Skeletal muscle tissue (tissue), 4 donors: ENCODE results near the gene GAPT. TPM values are rescaled to one million over a fixed set of nuclear protein-coding genes. Genes with fewer than 3 reads are reported as not detected.

Experiments used
- H3K27ac ChIP-seq: one replicate; pipeline ENCODE4 v1.7.0; 2013; ENCODE audit warnings: mild to moderate bottlenecking, low read depth, low read length, inconsistent platforms
- H3K27me3 ChIP-seq, 3 donors: one replicate each; pipeline ENCODE4 v1.7.0; 2013; ENCODE audit warnings: low read length in 3 of 3; ENCODE audit not compliant: control insufficient read depth in 3 of 3, insufficient read depth in 3 of 3
- H3K36me3 ChIP-seq, 3 donors: one replicate each; pipeline ENCODE4 v1.7.0; 2013; ENCODE audit warnings: low read length in 3 of 3; ENCODE audit not compliant: control insufficient read depth in 3 of 3, insufficient read depth in 3 of 3
- H3K4me1 ChIP-seq, 3 donors: one replicate each; pipeline ENCODE4 v1.7.0; 2013; ENCODE audit warnings: low read length in 3 of 3, mild to moderate bottlenecking in 3 of 3; ENCODE audit not compliant: control insufficient read depth in 3 of 3, insufficient read depth in 3 of 3
- H3K4me3 ChIP-seq, 3 donors: one replicate each; pipeline ENCODE4 v1.7.0; 2013; ENCODE audit warnings: low read length in 3 of 3
- H3K9ac ChIP-seq, 3 donors: one replicate each; pipeline ENCODE4 v1.7.0; 2013; ENCODE audit warnings: low read length in 3 of 3, mild to moderate bottlenecking in 3 of 3, moderate library complexity in 2 of 3, low read depth in 1 of 3
- H3K9me3 ChIP-seq, 3 donors: one replicate each; pipeline ENCODE4 v1.7.0; 2013; ENCODE audit warnings: low read length in 3 of 3; ENCODE audit not compliant: control insufficient read depth in 3 of 3
- total RNA-seq: library from RNA; depleted of rRNA; stranded (reverse); fragments of >200 nt; gene quantifications from one replicate; pipeline ENCODE4 v1.2.3, GENCODE V29; 2014
- donor health status: Osteomylitis.

Gene GAPT
- total RNA-seq, 1 donor from 2014 or later, result not detected

DNA sequence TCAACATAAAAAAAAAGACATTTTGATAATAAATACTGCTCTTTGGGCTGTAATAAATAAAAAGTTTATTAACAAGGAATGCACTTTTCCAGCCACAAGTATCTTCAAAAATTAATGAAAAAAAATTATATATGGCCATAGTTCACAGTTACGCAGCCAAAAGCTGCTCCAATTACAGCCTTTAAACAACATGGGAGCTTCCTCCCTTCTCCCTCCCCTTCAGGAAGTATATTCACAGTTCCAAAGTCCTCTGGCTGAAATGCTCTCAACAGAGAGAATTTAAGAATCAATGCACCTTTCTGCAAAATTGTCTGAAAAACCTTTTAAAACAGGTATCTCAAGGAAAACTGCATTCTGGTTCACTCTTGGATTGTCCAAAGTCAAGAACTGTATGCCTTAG lies 37.2 kb upstream of the GAPT start:
- Histone ChIP-seq H3K9me3 (no peaks in the 10 kb centered on the region), H3K4me1 (peaks cover 0 to 10% (median 2%) of the 10 kb centered on the region in 3 donors), H3K36me3 (peaks cover 10 to 38% (median 32%) of the 10 kb centered on the region in 3 donors), H3K4me3 (no peak overlapping the region), H3K27ac (no peak overlapping the region), H3K9ac (no peak overlapping the region), H3K27me3 (no peaks in the 10 kb centered on the region)

DNA sequence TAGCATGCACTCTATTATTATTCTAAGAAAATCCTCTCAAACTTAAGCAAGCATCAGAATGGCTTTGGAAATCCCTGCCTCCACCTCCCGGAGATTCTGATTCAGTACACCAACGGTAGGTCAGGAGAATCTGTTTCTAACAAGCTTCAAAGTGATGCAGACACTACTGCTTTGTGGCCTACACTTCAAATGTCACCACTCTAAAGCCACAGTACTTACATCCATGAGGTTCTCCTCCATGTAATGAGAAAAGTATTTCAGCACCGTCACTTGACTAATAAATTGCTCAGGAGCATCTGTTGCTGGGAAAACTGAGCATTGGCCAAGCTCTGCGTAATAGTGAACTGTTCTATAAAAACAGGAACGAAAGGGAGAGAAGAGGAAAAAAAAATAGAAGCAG lies 36.2 kb upstream of the GAPT start:
- Histone ChIP-seq H3K27ac (no peak overlapping the region), H3K4me3 (peak overlapping the region in 1 of 3 donors; percentile 40), H3K9me3 (no peaks in the 10 kb centered on the region), H3K4me1 (peaks cover 0 to 10% (median 2%) of the 10 kb centered on the region in 3 donors), H3K27me3 (no peaks in the 10 kb centered on the region), H3K36me3 (peaks cover 10 to 38% (median 32%) of the 10 kb centered on the region in 3 donors), H3K9ac (peak overlapping the region in 1 of 3 donors; percentile 7)

DNA sequence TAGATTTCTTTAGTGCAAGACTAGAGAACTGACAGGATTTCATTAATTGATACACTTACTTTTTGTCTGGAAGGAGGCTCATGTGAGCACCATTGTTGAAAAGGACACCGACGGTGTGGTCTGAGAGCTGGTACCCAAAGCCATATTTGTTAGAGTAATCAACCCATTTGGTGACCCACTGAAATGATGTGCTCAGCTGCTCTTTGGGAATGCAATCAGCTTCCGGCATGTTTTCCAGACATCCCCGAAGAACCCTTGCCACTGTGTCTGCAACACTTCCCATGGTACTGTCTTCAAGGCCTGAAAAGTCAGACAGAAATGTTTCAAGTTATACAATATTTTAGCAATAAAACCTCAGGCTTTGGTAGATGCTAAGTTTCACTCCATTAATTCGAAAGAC lies 35.8 kb upstream of the GAPT start:
- Histone ChIP-seq H3K27me3 (no peaks in the 10 kb centered on the region), H3K27ac (no peak overlapping the region), H3K9ac (peak overlapping the region in 1 of 3 donors; percentile 7), H3K4me3 (peak overlapping the region in 2 of 3 donors; percentile 32 to 88), H3K36me3 (peaks cover 10 to 38% (median 32%) of the 10 kb centered on the region in 3 donors), H3K9me3 (no peaks in the 10 kb centered on the region), H3K4me1 (peaks cover 0 to 10% (median 2%) of the 10 kb centered on the region in 3 donors)

DNA sequence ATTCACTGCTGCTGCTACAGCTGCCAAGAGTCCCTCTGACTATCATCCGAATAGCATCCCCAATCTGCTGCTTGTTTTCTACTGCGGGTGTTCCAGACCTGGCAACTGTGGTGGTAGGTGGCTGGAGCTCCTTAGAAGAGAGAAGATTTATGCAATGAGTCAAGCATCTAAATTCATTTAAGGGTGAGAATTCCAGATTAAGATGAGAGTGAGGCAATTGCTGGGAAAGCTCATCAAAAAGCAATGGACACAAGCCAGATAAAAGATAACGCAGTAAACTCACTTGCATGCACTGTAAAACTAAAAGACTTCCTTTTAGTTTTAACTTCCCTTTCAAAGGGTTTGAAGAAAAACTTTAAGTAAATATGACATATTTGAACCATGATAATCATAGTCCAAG lies 35.2 kb upstream of the GAPT start:
- Histone ChIP-seq H3K27me3 (no peaks in the 10 kb centered on the region), H3K9ac (peak overlapping the region in 2 of 3 donors; percentile 15 to 47), H3K36me3 (peaks cover 10 to 38% (median 32%) of the 10 kb centered on the region in 3 donors), H3K4me3 (peak overlapping the region; percentile 32 to 88 (median 42)), H3K9me3 (no peaks in the 10 kb centered on the region), H3K4me1 (peaks cover 0 to 10% (median 2%) of the 10 kb centered on the region in 3 donors), H3K27ac (no peak overlapping the region)

DNA sequence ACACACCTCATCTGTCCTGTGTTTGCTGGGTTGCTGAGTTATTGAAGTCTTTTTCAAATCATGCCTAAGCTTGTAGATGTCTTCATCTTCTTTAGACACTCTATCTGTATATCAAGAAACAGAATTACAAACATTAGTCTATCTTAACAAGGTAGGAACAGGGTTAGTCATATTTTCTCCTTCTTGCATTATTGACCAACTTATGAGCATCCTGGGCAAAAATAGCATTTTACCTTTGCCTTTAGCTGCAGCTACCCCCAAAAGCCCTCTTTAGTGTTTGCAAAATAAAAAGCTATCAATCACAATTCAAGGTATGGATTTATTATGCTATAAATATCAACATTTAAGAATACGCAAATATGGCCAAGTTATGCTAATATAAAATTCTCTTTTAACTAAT lies 34.7 kb upstream of the GAPT start:
- peak overlapping the region; percentile 15 to 47 (median 44) for H3K9ac ChIP-seq
- no peaks in the 10 kb centered on the region for H3K9me3 ChIP-seq
- H3K27me3 ChIP-seq, result no peaks in the 10 kb centered on the region
- peaks cover 0 to 10% (median 2%) of the 10 kb centered on the region in 3 donors for H3K4me1 ChIP-seq
- H3K4me3 ChIP-seq, result peak overlapping the region in 1 of 3 donors; percentile 88
- no peak overlapping the region for H3K27ac ChIP-seq
- peaks cover 10 to 38% (median 32%) of the 10 kb centered on the region in 3 donors for H3K36me3 ChIP-seq

DNA sequence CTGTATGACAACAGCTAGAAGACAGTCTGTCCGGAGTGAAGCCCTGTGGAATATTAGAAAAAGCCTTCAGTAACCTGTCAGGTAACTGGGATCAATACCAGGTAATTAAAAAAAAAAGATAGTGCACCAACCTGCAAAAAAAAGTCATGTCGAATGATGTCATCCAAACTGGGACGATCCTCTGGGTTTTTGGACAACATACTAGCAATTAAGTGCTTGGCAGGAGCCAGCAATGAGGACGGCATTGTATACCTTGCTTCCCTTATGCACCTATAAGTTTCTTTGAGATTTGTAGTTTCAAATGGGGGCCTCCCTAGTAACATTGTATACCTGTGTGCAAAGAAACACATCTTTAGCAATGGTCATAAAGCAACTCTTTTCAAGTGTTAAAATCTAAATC lies 34.2 kb upstream of the GAPT start:
- peak overlapping the region in 2 of 3 donors; percentile 34 to 88 for H3K4me3 ChIP-seq
- H3K36me3 ChIP-seq, result peaks cover 10 to 38% (median 32%) of the 10 kb centered on the region in 3 donors
- H3K4me1 ChIP-seq, result peaks cover 0 to 10% (median 2%) of the 10 kb centered on the region in 3 donors
- no peaks in the 10 kb centered on the region for H3K27me3 ChIP-seq
- H3K9ac ChIP-seq, result peak overlapping the region in 2 of 3 donors; percentile 3 to 44
- H3K27ac ChIP-seq, result no peak overlapping the region
- no peaks in the 10 kb centered on the region for H3K9me3 ChIP-seq

DNA sequence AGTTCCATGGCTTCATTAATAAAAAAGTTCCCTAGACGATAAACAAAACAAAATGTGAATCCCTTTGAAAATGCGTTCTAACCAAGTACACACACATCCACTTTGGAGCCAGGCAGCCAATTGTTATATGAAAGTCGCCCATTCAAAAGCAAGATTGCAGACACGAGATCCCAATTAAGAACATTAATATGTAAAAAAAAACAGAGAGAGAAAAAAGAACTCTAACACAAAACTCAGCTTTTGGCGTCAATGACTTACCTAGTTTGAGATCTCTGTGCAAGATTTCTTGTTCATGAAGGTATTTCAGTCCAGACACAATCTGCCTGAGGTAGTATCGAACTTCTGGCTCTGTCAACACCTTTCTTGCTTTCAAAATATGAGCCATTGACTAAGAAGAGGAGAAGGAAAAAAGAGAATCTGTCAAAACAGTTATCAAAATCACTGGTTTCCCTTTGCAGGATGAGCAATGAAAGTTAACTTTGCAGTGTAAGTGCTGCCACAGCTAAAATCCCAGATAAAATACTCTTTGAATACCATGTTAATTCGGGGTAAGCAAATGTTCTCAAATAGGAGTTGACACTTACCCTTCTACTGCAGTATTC lies 33.0 kb upstream of the GAPT start:
- no peaks in the 10 kb centered on the region for H3K9me3 ChIP-seq
- peaks cover 0 to 10% (median 2%) of the 10 kb centered on the region in 3 donors for H3K4me1 ChIP-seq
- H3K4me3 ChIP-seq, result peak overlapping the region; percentile 87 to 90 (median 88)
- H3K27me3 ChIP-seq, result no peaks in the 10 kb centered on the region
- peak overlapping the region; percentile 9 for H3K27ac ChIP-seq
- H3K9ac ChIP-seq, result peak overlapping the region; percentile 67 to 91 (median 90)
- H3K36me3 ChIP-seq, result peaks cover 10 to 37% (median 30%) of the 10 kb centered on the region in 3 donors

DNA sequence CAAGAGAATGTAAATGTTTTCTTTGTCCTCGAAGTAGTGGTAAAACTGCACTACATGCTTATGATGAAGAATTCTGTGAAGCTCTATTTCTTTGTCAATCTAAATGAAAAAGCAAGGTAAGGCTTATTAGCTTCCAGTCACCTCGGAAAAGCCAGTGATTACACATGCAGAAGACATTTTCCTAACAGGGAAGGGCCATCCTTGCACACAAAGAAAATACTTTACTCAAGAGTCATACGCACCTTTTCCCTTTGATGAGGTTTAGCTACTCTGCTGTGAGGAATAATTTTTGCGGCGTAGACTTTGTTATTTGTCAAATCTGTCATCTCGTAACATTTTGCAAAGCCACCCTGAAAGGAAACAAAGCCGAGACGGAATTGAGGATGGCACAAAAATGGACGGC lies 32.5 kb upstream of the GAPT start:
- Histone ChIP-seq H3K4me1 (peaks cover 0 to 10% (median 2%) of the 10 kb centered on the region in 3 donors), H3K27ac (peak overlapping the region; percentile 97)

DNA sequence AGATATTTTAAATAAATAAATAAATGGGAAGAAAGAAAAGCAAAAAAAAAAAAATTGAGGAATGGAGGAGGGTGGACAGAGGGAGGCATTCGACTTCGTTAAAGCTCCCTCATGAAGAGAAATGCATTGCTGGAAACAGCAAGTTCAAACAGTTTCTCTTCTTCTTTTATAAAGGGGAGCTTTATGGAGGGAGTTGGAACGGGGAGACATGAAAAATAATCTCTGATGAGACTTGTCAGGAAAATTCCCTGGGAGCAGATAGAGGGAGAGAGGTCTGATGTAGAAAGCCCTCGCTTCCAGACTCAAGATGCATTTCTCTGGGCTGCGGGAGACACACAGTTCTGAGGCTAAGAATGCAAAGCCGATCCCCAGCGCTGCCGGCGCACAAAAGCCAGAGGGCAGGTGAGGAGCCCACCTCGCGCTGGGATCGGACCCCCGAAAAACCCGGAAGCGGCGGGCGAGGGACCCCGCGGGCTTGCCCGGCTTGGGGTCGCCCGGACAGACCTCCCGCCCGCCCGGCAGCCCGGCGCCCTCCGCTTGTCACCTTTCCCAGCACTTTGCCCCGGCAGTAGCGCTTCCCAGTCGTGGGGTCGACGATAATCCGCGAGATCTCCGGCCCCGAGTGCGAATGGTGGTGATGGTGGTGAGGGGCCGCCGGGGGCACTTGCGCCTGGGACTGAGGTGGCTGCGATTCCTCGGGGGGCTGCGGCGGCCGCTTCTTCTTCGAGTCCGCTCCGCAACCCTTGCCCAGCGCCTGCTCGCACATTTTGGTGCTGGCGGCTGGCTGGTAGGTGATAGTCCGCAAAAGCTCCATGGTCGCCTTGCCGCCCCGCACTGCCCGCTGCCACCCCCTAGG lies 31.9 kb upstream of the GAPT start:
- H3K4me3 ChIP-seq, result peak overlapping the region; percentile 87 to 90 (median 88)
- peak overlapping the region; percentile 97 for H3K27ac ChIP-seq
- H3K27me3 ChIP-seq, result no peaks in the 10 kb centered on the region
- peak overlapping the region; percentile 85 to 91 (median 90) for H3K9ac ChIP-seq
- H3K4me1 ChIP-seq, result peaks cover 0 to 10% (median 2%) of the 10 kb centered on the region in 3 donors
- H3K9me3 ChIP-seq, result no peaks in the 10 kb centered on the region
- peaks cover 10 to 30% (median 23%) of the 10 kb centered on the region in 3 donors for H3K36me3 ChIP-seq

More for the DNA sequence above, 32.5 kb upstream of the GAPT start:
- peak overlapping the region; percentile 87 to 90 (median 88) for H3K4me3 ChIP-seq
- peaks cover 10 to 34% (median 27%) of the 10 kb centered on the region in 3 donors for H3K36me3 ChIP-seq
- no peaks in the 10 kb centered on the region for H3K27me3 ChIP-seq
- no peaks in the 10 kb centered on the region for H3K9me3 ChIP-seq
- H3K9ac ChIP-seq, result peak overlapping the region; percentile 67 to 91 (median 90)
